ES-I3 (cell line): ENCODE measurements around the gene THYN1.

Source experiments
- H3K36me3 ChIP-seq: 2 replicates; pipeline ENCODE4 v1.6.1; 2013; ENCODE audit warnings: mild to moderate bottlenecking, low read length, control low read depth, moderate library complexity; ENCODE audit not compliant: insufficient read depth
- H3K4me1 ChIP-seq: 2 replicates; pipeline ENCODE4 v1.6.1; 2013; ENCODE audit warnings: mild to moderate bottlenecking, control low read depth, low read length; ENCODE audit not compliant: insufficient read depth
- H3K9ac ChIP-seq: 2 replicates; pipeline ENCODE4 v1.6.1; 2013; ENCODE audit warnings: low read depth, mild to moderate bottlenecking, low read length, moderate library complexity
- H3K9me3 ChIP-seq: 2 replicates; pipeline ENCODE4 v1.6.1; 2013; ENCODE audit warnings: mild to moderate bottlenecking, low read length, moderate library complexity; ENCODE audit not compliant: control insufficient read depth, insufficient read depth

THYN1 gene

DNA sequence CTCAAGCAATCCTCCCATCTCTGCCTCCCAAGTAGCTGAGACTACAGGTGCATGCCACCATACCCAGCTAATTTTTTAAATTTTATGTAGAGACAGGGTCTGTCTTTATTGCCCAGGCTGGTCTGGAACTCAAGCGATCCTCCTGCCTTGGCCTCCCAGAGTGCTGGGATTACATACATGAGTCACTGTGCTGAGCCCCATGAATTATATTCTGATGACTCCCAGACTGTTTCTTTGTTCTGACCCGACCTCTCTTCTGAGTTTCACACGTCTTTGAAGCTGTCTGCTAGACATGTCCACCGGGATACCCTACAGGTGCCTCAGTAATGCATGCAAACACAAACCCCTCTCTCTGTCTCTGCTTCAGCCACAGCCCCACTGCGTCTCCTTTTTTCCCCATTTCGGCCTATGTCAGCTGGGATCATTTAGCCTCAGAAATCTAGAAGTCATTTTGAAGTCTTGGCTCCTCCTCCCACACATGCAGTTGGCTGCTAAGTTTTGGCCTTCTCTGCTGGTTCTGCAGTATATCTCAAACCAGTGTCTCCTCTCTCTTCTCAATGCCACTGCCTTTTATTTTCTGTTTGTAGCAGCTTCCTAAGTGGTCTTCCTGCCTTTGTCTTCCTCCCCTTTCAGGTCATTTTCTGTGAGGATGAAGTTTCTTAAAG is 23.9 kb downstream of the THYN1 start:
- Histone ChIP-seq H3K36me3 (no peaks in the 10 kb centered on the region), H3K9me3 (no peaks in the 10 kb centered on the region), H3K4me1 (no peaks in the 10 kb centered on the region), H3K9ac (no peak overlapping the region)

DNA sequence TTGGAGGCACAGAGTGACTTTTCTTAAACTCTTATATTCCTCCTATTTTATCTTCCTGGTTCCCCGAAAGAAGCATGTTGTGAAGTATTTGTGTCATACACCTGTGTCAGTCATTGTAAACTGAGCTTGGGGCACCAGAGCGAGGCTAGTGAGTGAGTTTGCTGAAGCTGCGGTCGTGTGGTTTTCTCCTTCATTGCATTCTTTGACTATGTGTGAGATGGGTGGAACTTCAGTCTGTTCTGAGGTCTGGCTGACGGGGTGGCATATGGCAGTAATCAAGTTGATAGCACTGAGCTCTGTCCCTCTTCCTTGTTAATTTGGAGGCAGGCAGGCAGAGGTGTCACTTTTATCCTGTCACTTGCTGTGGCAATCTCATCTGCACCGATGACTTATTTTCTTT is 24.5 kb downstream of the THYN1 start:
- Histone ChIP-seq H3K4me1 (no peaks in the 10 kb centered on the region), H3K9me3 (no peaks in the 10 kb centered on the region), H3K36me3 (no peaks in the 10 kb centered on the region), H3K9ac (no peak overlapping the region)

DNA sequence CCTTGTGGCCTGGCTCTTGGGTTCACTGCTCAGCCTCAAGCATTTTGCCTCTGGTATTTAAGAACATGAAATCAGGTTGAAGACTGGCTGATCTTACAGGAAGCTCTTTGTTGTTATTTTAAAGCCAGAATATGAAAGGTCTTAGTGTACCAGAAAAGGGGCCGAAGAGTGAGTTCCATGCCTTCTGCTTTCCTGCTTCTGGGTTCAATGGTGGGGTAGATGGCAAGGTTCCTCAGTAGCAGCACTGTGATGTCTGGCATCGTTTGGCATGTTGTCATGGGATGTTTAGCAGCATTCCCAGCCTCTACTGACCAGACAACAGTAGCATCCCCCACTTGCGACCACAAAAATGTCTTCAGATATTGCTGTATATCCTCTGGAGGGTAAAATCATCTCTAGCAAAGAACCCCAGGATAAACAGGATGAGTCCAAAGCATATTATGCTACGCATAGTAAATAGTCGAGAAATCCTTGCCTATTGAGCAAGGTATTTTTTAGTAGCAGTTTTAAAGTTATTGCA is 26.3 kb downstream of the THYN1 start:
- Histone ChIP-seq H3K9me3 (no peaks in the 10 kb centered on the region), H3K36me3 (peaks cover 4% of the 10 kb centered on the region)

GRCh38 chr11:134224710-134225664 is 28.2 kb downstream of the THYN1 start:
- H3K36me3 ChIP-seq, result peaks cover 4% of the 10 kb centered on the region
- H3K9me3 ChIP-seq, result no peaks in the 10 kb centered on the region
- peak overlapping the region; percentile 94 for H3K9ac ChIP-seq
- 0 out of 2 replicates have a peak, but pooled peaks cover 4% of the 10 kb centered on the region for H3K4me1 ChIP-seq

More for the DNA sequence above, 26.3 kb downstream of the THYN1 start:
- no peak overlapping the region for H3K9ac ChIP-seq
- 0 out of 2 replicates have a peak, but pooled peaks cover 4% of the 10 kb centered on the region for H3K4me1 ChIP-seq

GRCh38 chr11:134223836-134224709 is 29.1 kb downstream of the THYN1 start, which contains the start of the genes NCAPD3 and VPS26B:
TSS of gene NCAPD3 (minus strand) at chr11:134223967. CDS start at chr11:134223926, 41 bp downstream.
TSS of gene VPS26B (plus strand) at chr11:134224671. CDS start at chr11:134225123, 452 bp downstream.
- Histone ChIP-seq H3K9me3 (no peaks in the 10 kb centered on the region), H3K4me1 (0 out of 2 replicates have a peak, but pooled peaks cover 4% of the 10 kb centered on the region), H3K9ac (peak within 1 kb of the TSS; percentile 94), H3K36me3 (peaks cover 4% of the 10 kb centered on the region)

GRCh38 chr11:134223121-134223520 is 30.0 kb downstream of the THYN1 start:
- H3K9ac ChIP-seq, result peak overlapping the region; percentile 94
- peaks cover 4% of the 10 kb centered on the region for H3K36me3 ChIP-seq
- H3K4me1 ChIP-seq, result 0 out of 2 replicates have a peak, but pooled peaks cover 4% of the 10 kb centered on the region
- H3K9me3 ChIP-seq, result no peaks in the 10 kb centered on the region

DNA sequence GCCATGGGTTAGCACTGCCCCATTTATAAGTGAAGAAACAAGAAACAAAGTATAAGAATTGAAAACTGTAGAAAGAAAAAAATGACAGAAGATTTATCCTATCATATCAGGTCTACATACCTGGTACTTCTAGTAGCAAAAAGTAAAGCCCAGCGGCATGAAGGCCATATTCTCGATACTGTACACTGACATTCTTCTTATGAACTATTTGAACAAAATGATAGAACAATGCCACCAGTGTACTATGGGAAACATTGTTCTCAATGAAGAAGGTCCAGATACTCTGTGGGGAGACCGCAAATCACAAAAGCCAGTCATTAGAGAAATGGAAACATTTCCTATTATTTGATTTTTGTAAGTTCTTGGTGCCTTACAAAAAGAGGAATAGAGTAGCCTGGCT is 36.3 kb downstream of the THYN1 start:
- Histone ChIP-seq H3K4me1 (no peaks in the 10 kb centered on the region), H3K9ac (no peak overlapping the region), H3K9me3 (no peaks in the 10 kb centered on the region), H3K36me3 (no peaks in the 10 kb centered on the region; the same call in 1 of the 2 replicates)

GRCh38 chr11:134215836-134216235 is 37.3 kb downstream of the THYN1 start:
- no peak overlapping the region for H3K9ac ChIP-seq
- H3K4me1 ChIP-seq, result no peaks in the 10 kb centered on the region
- H3K9me3 ChIP-seq, result no peaks in the 10 kb centered on the region
- no peaks in the 10 kb centered on the region; the same call in 1 of the 2 replicates for H3K36me3 ChIP-seq

GRCh38 chr11:134207538-134208239 is 45.5 kb downstream of the THYN1 start:
- peaks cover 33% of the 10 kb centered on the region for H3K36me3 ChIP-seq
- H3K9ac ChIP-seq, result no peak overlapping the region
- H3K4me1 ChIP-seq, result no peaks in the 10 kb centered on the region
- H3K9me3 ChIP-seq, result no peaks in the 10 kb centered on the region

DNA sequence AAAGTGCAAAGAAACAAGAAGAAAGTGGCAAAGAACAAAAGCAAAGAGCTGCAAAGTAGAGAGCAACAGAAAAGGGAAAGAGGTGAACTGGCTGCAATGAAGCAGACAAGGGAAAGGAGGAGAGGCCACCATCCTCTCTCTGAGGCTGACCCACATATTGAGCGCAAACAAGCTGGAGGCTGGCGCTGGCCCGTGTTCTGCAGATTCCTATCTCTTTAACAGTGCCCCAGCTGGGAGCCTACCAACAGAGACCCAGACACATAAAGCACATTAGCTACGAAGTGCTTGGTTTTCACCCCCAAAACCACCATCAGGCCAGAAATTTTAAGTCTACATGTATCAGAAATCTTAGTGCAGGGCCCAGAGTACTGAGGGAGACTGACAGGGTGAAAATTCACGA is 47.0 kb downstream of the THYN1 start:
- Histone ChIP-seq H3K9me3 (no peaks in the 10 kb centered on the region), H3K4me1 (no peaks in the 10 kb centered on the region), H3K36me3 (peaks cover 36% of the 10 kb centered on the region), H3K9ac (no peak overlapping the region)

DNA sequence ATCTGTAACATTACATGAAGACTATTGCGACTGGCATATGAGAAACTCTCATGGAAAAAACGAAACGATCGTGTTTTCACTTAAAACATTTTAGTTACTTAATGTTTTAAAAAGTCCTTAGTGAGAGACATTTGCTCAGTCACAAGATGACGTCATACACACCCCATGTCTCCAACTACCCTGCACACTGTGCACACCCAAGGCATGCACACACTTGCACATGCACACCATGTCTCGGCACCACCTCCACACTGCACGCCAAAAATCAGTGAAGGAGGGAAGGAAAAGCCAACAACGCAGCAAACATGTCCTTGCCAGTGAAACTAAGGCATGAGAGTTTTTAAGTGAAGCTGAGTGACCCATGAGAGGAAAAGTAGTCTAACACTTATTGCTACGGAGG is 47.4 kb downstream of the THYN1 start:
- Histone ChIP-seq H3K4me1 (no peaks in the 10 kb centered on the region), H3K36me3 (peaks cover 37% of the 10 kb centered on the region), H3K9me3 (no peaks in the 10 kb centered on the region), H3K9ac (no peak overlapping the region)

- Histone ChIP-seq H3K9me3 (no peaks in the 10 kb centered on the region), H3K36me3 (peaks cover 35% of the 10 kb centered on the region), H3K4me1 (no peaks in the 10 kb centered on the region), H3K9ac (no peak overlapping the region)
These were observed 50.5 kb downstream of the THYN1 start for GRCh38 chr11:134202661-134203060.

GRCh38 chr11:134200688-134201087 is 52.5 kb downstream of the THYN1 start:
- H3K36me3 ChIP-seq, result peaks cover 26% of the 10 kb centered on the region

More at GRCh38 chr11:134200688-134201087, 52.5 kb downstream of the THYN1 start:
- Histone ChIP-seq H3K9ac (no peak overlapping the region), H3K4me1 (no peaks in the 10 kb centered on the region), H3K9me3 (no peaks in the 10 kb centered on the region)
